ENCODE results near the gene REP15.
"Not testable (repeated sequence)": the region's sequence is repeated elsewhere in the genome, so short reads cannot be mapped to it uniquely, and the experiment has no call there.

Gene REP15, protein sequence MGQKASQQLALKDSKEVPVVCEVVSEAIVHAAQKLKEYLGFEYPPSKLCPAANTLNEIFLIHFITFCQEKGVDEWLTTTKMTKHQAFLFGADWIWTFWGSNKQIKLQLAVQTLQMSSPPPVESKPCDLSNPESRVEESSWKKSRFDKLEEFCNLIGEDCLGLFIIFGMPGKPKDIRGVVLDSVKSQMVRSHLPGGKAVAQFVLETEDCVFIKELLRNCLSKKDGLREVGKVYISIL

GRCh38 chr12:27696293-27696652, at the start of gene REP15:
Gene REP15 (plus strand): TSS chr12:27696447. CDS start chr12:27696563, 116 bp downstream.
- in situ Hi-C loops (cut with HindIII; ENCODE audit: low sequenced_read_pairs) = loop anchor here (5.0 kb wide), 1 partner anchor 34 kb away; no protein-coding TSS in a partner anchor

DNA sequence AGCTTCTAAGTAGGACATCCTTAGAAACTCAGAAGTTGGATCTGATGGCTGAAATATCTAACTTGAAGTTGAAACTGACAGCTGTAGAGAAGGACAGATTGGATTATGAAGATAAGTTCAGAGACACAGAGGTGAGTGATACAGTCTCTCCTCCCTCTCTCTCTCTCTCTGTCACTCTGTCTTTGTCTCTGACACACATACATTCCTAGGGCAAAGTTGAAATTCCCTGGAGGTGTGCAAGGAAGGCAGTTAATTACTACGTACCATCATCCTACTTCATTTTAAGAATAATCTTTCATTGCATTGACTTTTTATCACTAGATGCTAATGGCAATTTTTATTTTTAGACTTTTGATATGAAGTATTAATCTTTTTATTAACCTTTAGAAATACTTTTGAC, 46.2 kb upstream of the REP15 start:
- in situ Hi-C loops (cut with HindIII; ENCODE audit: low sequenced_read_pairs) = no loop called here

GRCh38 chr12:27651201-27651600, 45.0 kb upstream of the REP15 start:
- in situ Hi-C loops (cut with HindIII; ENCODE audit: low sequenced_read_pairs) = no loop called here

DNA sequence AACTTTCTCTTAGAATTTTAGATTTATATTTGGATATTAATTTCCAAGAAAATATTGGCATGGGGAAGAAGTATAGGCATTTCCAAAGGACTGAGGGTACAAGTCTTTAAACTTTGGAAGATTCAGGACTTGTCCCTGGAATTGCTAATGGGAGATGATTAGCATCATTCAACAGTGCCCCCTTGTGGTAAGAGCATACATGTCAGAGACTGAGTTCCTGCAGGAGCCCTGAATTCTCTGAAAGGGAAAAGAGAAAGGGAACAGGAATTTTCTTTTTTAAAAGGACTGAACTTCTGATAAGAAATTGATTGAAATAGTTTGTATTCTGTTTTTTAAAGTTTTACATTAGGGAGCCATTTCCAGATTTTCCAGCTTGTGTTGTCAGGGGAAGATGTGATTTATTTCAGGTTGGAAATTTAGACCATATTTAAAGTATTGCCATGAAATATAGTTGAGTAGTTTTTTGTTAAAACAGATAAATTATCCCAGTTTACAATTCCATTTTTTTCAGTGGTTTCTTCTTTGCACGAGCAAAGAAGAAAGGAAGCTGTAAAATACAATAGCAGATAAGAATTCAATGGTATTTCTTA, 44.0 kb upstream of the REP15 start:
- in situ Hi-C loops (cut with HindIII; ENCODE audit: low sequenced_read_pairs) = no loop called here

GRCh38 chr12:27653661-27654060, 42.6 kb upstream of the REP15 start:
- in situ Hi-C loops (cut with HindIII; ENCODE audit: low sequenced_read_pairs) = no loop called here

- in situ Hi-C loops (cut with HindIII; ENCODE audit: low sequenced_read_pairs) = not testable (repeated sequence)
These were observed 40.8 kb upstream of the REP15 start for GRCh38 chr12:27655476-27655875.

GRCh38 chr12:27657296-27657695, 39.0 kb upstream of the REP15 start:
- in situ Hi-C loops (cut with HindIII; ENCODE audit: low sequenced_read_pairs) = no loop called here

DNA sequence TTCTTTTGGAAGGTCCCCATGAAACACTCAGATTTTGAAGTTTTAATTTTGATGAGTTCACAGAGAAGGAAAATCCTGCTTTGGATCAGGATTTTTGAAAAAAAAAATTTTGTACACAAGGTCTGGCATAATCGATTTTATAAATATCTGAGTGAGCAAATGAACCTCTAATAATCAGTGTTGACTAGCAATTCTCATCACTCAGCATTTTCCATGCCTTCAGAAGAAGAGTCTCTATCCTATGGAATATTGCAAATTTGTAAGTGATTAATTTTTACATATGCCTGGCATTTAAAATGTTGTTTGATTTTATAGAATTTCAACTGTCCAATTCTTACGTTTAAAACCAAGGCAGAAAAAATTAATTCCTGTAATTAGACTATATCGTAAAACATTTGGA, 30.5 kb upstream of the REP15 start:
- in situ Hi-C loops (cut with HindIII; ENCODE audit: low sequenced_read_pairs) = no loop called here

DNA sequence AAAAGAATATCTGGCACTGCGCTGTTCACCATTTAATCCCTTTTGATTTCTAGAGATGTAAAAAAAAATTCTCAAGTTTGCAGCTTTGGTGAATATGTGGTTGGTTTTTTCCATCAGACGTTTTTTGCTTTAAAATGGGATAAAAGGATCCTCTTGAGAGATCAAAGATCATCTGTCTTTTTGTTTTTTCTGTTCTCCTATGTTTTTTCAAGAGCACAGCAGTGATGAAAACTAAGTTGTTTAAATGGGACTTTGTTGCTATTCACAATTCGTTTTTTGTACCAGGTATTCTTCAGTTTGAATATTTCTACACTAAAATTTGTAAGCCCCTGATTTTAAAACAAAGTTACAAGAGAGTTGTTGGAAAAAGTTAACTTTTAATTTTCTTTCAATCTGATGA, 29.7 kb upstream of the REP15 start:
- in situ Hi-C loops (cut with HindIII; ENCODE audit: low sequenced_read_pairs) = no loop called here

- in situ Hi-C loops (cut with HindIII; ENCODE audit: low sequenced_read_pairs) = no loop called here
These were observed 28.7 kb upstream of the REP15 start for GRCh38 chr12:27667540-27667939.

GRCh38 chr12:27672051-27672450, 24.2 kb upstream of the REP15 start:
- in situ Hi-C loops (cut with HindIII; ENCODE audit: low sequenced_read_pairs) = no loop called here

GRCh38 chr12:27672643-27673042, 23.6 kb upstream of the REP15 start:
- in situ Hi-C loops (cut with HindIII; ENCODE audit: low sequenced_read_pairs) = no loop called here

- in situ Hi-C loops (cut with HindIII; ENCODE audit: low sequenced_read_pairs) = no loop called here
These were observed 23.0 kb upstream of the REP15 start for GRCh38 chr12:27673101-27673718.

DNA sequence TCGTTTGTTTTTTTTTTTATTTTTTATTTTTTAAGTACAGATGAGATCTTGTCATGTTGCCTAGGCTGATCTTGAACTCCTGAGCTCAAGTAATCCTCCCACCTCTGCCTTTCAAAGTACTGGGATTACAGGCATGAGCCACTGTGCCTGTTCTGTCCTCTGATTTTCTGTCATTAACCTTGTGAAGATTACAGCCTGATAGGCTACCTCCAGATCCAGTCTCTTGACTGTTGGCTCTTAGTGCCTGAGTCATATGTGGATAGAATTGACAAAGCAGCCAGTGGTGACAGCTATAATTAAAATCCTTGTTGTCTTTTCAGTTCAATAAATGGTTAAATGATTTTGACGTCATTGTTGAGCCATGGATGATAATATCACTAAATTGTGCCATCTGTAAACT, 21.3 kb upstream of the REP15 start:
- in situ Hi-C loops (cut with HindIII; ENCODE audit: low sequenced_read_pairs) = no loop called here

GRCh38 chr12:27680619-27681018, 15.6 kb upstream of the REP15 start:
- in situ Hi-C loops (cut with HindIII; ENCODE audit: low sequenced_read_pairs) = no loop called here

DNA sequence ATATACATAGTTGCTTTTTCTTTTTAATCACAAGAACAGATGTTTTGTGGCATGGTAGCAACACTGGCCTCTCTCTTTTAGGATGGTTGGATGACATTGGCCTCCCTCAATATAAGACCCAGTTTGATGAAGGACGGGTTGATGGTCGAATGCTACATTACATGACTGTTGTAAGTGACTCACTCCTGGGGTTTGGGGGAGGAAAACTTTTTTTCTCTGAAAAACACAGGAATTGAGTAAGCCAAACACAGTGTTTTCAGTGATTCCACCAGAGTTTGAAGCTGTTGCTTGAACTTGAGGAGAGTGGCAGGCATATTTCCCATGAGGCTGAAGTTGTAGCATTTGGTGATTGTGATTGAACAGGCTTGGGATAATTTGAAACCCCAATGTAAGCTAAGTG, 13.7 kb upstream of the REP15 start:
- in situ Hi-C loops (cut with HindIII; ENCODE audit: low sequenced_read_pairs) = no loop called here

DNA sequence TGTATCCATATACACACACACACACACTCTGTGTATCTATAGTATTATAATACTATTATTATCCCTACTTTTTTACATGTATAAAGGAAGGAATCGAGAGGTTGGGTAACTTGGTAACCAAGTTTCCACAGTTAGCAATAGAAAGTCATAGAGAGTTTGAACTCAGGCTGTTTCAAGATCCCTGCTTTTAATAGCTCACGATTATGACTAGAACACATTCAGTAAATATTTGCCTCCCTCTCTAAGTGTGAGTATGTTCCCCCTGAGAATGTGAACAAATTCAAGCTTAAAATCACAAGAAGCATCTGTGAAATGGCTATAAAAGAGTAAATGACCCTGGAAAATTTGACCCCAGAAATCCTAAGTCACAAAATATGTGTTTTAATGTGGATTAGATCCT, 11.0 kb upstream of the REP15 start:
- in situ Hi-C loops (cut with HindIII; ENCODE audit: low sequenced_read_pairs) = no loop called here

DNA sequence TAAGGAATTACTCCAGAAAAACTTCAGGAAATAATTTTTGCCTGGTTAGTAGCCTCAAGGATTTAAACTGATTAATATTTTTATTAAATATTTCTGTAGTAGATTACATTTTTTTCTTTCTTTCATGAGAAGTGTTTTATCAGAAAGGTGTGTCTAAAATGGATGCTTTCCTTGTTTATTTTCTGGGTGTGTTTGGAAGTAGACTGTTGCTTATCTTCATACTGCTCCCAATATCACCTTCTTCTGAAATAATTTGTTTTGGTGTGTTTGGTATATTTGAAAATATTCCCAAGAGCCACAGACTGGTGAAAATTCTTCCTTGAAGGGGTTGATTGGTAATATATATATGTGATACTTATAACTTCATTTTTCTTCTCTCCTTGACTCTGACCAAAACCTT, 10.1 kb upstream of the REP15 start:
- in situ Hi-C loops (cut with HindIII; ENCODE audit: low sequenced_read_pairs) = no loop called here

- in situ Hi-C loops (cut with HindIII; ENCODE audit: low sequenced_read_pairs) = no loop called here
These were observed 7.6 kb upstream of the REP15 start for GRCh38 chr12:27688671-27689070.

DNA sequence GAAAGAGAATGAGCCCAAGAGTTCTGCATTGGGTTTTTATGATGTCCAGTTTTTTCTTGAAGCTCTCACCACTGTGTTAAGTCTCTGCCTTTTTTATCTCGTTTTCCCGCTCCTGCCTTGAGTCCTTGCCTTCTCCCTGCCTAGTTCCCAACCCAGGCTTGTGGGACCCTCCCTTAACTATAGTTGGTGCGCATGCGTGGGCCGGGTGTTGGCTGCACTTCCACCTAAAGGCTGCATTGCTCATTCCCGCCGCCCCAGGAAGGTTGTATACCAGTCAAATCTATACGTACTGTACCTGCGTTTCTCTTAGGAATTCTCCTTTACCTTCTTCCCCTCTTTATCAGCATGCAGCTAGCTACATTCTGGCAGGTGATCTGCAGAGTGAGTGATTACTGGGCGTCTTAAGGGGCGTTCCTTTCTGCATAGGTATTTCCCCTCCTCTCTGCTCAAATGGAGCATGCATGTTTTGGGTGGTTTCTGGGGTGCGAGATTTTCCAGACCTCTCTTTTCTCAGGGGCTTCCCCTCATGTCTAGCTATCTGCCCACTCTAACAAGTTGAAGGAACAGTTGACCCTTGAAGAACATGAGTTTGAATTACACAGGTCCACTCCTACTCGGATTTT, 6.6 kb upstream of the REP15 start:
- in situ Hi-C loops (cut with HindIII; ENCODE audit: low sequenced_read_pairs) = no loop called here

DNA sequence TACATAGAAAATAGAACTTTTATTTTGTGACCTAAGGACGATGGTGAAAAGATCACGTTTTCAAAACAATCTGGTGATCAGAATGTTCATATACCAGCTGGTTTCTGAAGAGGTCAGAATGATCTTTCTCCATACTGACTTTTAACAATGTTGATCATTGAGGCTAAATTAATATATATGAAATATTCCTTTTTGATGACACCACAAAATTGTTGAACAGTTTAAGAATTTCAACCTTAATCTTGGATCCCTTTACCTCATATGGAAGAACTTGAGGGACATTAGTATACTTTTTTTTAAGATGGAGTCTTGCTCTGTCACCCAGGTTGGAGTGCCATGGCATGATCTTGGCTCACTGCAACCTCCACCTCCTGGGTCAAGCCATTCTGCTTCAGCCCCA, 2.8 kb upstream of the REP15 start:
- in situ Hi-C loops (cut with HindIII; ENCODE audit: low sequenced_read_pairs) = no loop called here
